Keratinocyte (primary cell): Measurements from ENCODE around the gene KCNC4. TPM values are rescaled to one million over a fixed set of nuclear protein-coding genes. Genes with fewer than 3 reads are reported as not detected.

Experiments used
- DNase-seq: peaks from one replicate; pipeline ENCODE4 v3.0.0-alpha.2; 2011; ENCODE audit warnings: low read depth, missing footprints, low spot score
- FAIRE-seq: peaks from 2 replicates; lab custom pipeline; 2011; peaks lifted over from hg19 to GRCh38; lab: Jason Lieb, UNC
- H2AFZ ChIP-seq: 2 replicates; pipeline ENCODE4 v1.6.0; 2012; ENCODE audit warnings: low read length, control low read depth, inconsistent platforms; ENCODE audit not compliant: control insufficient read depth
- H3K27ac ChIP-seq: 2 replicates; pipeline ENCODE4 v1.5.1; 2011; ENCODE audit warnings: low read length; ENCODE audit not compliant: control insufficient read depth, insufficient read depth
- H3K27me3 ChIP-seq: 3 replicates; pipeline ENCODE4 v1.6.0; 2011; ENCODE audit warnings: low read length; ENCODE audit not compliant: control insufficient read depth, insufficient read depth; ENCODE audit errors: extremely low read depth
- H3K36me3 ChIP-seq, 2 experiments: 2 replicates in 1 of 2; 3 replicates in 1 of 2; pipeline ENCODE4 v1.5.1; 2011; ENCODE audit warnings: low read length in 2 of 2, mild to moderate bottlenecking in 1 of 2; ENCODE audit not compliant: control insufficient read depth in 2 of 2, insufficient read depth in 2 of 2; ENCODE audit errors: extremely low read depth in 1 of 2
- H3K4me1 ChIP-seq: 3 replicates; pipeline ENCODE4 v1.5.1; 2011; ENCODE audit warnings: low read length; ENCODE audit not compliant: control insufficient read depth, insufficient read depth; ENCODE audit errors: extremely low read depth
- H3K4me2 ChIP-seq: 3 replicates; pipeline ENCODE4 v1.6.0; 2011; ENCODE audit warnings: low read depth, low read length; ENCODE audit not compliant: control insufficient read depth, insufficient read depth; ENCODE audit errors: extremely low read depth
- H3K4me3 ChIP-seq, 3 experiments: fragments of 200-600 bp in 1 of 3; sonication (generic) in 1 of 3; 2 replicates in 2 of 3; 3 replicates in 1 of 3; pipeline ENCODE4 v1.5.1; 2011 to 2016; ENCODE audit warnings: low read length in 3 of 3, mild to moderate bottlenecking in 3 of 3, control low read depth in 2 of 3, inconsistent platforms in 1 of 3, low read depth in 1 of 3, mixed read lengths in 1 of 3, mixed run types in 1 of 3, moderate library complexity in 1 of 3; ENCODE audit not compliant: control insufficient read depth in 2 of 3, insufficient read depth in 2 of 3; ENCODE audit errors: extremely low read depth in 1 of 3
- H3K79me2 ChIP-seq: 2 replicates; pipeline ENCODE4 v1.6.0; 2012; ENCODE audit warnings: low read length; ENCODE audit not compliant: control insufficient read depth, insufficient read depth
- H3K9ac ChIP-seq: 3 replicates; pipeline ENCODE4 v1.6.0; 2011; ENCODE audit warnings: low read length; ENCODE audit not compliant: control insufficient read depth, insufficient read depth; ENCODE audit errors: extremely low read depth
- H3K9me1 ChIP-seq: 3 replicates; pipeline ENCODE4 v1.6.0; 2011; ENCODE audit warnings: low read length; ENCODE audit not compliant: control insufficient read depth, insufficient read depth; ENCODE audit errors: extremely low read depth
- H3K9me3 ChIP-seq: 2 replicates; pipeline ENCODE4 v1.5.1; 2012; ENCODE audit warnings: low read depth, low read length; ENCODE audit not compliant: control insufficient read depth
- H4K20me1 ChIP-seq: 3 replicates; pipeline ENCODE4 v1.6.0; 2011; ENCODE audit warnings: low read length; ENCODE audit not compliant: control insufficient read depth, insufficient read depth; ENCODE audit errors: extremely low read depth
- EZH2 ChIP-seq: IDR thresholded peaks from one replicate; pipeline ENCODE4 v1.6.1; 2012; ENCODE audit warnings: inconsistent platforms, mild to moderate bottlenecking, low read length, moderate library complexity
- dilution Hi-C: fragments of 300-500 bp; cut with MboI; formaldehyde crosslinking; loops from one replicate; pipeline ENCODE4 v1.7.0; 2020; ENCODE audit warnings: low sequenced_read_pairs; ENCODE audit not compliant: extremely low pct_ligation_motif_present
- polyA plus RNA-seq, 5 experiments: library from polyadenylated mRNA; depleted of rRNA in 3 of 5; stranded (reverse) in 3 of 5; stranded (forward) in 1 of 5; unstranded in 1 of 5; fragments of >200 nt; gene quantifications; 1 replicate in 1 of 5; 2 replicates in 3 of 5; 3 replicates in 1 of 5; pipeline versions ENCODE4 v1.2.1 to v1.2.3, GENCODE V29; 2011 to 2012; ENCODE audit warnings: missing spikeins in 2 of 5, low read depth in 1 of 5, low replicate concordance in 1 of 5
- TF ChIP-seq, protein P1 (sequence below), 3 experiments: IDR thresholded peaks in 1 of 3; conservative IDR thresholded peaks in 1 of 3; optimal IDR thresholded peaks in 1 of 3; 2 replicates in 2 of 3; 3 replicates in 1 of 3; pipeline versions ENCODE3 to v1.5.1; 2011; ENCODE audit warnings: low read length in 3 of 3, mild to moderate bottlenecking in 3 of 3, moderate library complexity in 2 of 3, control low read depth in 1 of 3, inconsistent platforms in 1 of 3; ENCODE audit not compliant: insufficient read depth in 2 of 3; ENCODE audit errors: extremely low read depth in 1 of 3

KCNC4 gene
- polyA plus RNA-seq, 1 donor (not counting 4 experiments of a cell fraction or from before 2014, with no cell fraction given), result 1.3 TPM

DNA sequence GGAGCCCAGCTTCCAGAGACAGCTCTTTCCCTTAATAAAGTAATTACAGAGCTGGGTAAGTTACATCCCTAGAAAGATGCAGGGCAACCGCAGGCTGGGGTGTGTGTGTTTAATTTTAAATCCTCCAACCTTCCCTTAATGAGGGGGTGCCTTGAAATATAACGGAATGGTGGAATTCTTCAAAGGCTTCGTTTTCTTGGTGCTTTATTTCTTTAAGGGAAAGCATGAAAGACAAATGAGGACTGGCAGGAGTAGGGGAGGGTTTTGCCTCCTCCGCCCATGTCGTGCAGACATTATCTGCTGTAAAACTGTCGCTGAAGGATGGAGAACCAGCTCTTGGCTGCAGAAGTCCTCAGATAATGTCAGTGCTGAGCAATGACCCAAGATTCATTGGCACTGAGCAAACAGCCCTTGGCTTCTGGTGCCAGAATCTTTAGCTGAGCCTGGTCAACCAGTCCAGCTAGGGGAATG lies 44.3 kb upstream of the KCNC4 start:
- H4K20me1 ChIP-seq, result no peaks in the 10 kb centered on the region
- H3K4me1 ChIP-seq, result no peaks in the 10 kb centered on the region
- no peak overlapping the region for H3K4me3 ChIP-seq
- no peak for DNase-seq
- no peaks in the 10 kb centered on the region for H3K36me3 ChIP-seq
- H2AFZ ChIP-seq, result no peak overlapping the region
- no peaks in the 10 kb centered on the region for H3K9me1 ChIP-seq
- no peak for FAIRE-seq
- H3K9ac ChIP-seq, result no peak overlapping the region
- dilution Hi-C loops, result no loop called here
- no peaks in the 10 kb centered on the region for H3K79me2 ChIP-seq
- no peaks in the 10 kb centered on the region for H3K9me3 ChIP-seq
- no peak overlapping the region for H3K4me2 ChIP-seq
- no peaks in the 10 kb centered on the region for H3K27me3 ChIP-seq
- TF ChIP-seq, protein P1, sequence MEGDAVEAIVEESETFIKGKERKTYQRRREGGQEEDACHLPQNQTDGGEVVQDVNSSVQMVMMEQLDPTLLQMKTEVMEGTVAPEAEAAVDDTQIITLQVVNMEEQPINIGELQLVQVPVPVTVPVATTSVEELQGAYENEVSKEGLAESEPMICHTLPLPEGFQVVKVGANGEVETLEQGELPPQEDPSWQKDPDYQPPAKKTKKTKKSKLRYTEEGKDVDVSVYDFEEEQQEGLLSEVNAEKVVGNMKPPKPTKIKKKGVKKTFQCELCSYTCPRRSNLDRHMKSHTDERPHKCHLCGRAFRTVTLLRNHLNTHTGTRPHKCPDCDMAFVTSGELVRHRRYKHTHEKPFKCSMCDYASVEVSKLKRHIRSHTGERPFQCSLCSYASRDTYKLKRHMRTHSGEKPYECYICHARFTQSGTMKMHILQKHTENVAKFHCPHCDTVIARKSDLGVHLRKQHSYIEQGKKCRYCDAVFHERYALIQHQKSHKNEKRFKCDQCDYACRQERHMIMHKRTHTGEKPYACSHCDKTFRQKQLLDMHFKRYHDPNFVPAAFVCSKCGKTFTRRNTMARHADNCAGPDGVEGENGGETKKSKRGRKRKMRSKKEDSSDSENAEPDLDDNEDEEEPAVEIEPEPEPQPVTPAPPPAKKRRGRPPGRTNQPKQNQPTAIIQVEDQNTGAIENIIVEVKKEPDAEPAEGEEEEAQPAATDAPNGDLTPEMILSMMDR (optimal IDR thresholded peaks at IDR 0.05 in 1 of 3, IDR thresholded peaks at IDR 0.05 in 1 of 3, conservative IDR thresholded peaks at IDR 0.05 in 1 of 3; ENCODE audit: extremely low read depth in 1 of 3, insufficient read depth in 2 of 3, low read length in 3 of 3), result no peak
- TF ChIP-seq EZH2, result no peak
- no peak overlapping the region for H3K27ac ChIP-seq

DNA sequence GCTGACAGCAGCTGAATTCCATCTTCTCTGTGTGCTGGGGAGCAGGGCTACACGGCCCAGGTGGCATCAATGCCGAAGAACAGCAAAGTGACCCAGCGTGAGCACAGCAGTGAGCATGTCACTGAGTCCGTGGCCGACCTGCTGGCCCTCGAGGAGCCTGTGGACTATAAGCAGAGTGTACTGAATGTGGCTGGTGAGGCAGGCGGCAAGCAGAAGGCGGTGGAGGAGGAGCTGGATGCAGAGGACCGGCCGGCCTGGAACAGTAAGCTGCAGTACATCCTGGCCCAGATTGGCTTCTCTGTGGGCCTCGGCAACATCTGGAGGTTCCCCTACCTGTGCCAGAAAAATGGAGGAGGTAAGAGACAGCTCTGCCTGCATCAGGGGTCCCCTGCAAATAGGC lies 43.3 kb upstream of the KCNC4 start:
- no peaks in the 10 kb centered on the region for H3K4me1 ChIP-seq
- H3K9me3 ChIP-seq, result no peaks in the 10 kb centered on the region
- H4K20me1 ChIP-seq, result no peaks in the 10 kb centered on the region
- H3K4me2 ChIP-seq, result no peak overlapping the region
- H3K36me3 ChIP-seq, result no peaks in the 10 kb centered on the region
- dilution Hi-C loops, result no loop called here
- no peak overlapping the region for H3K9ac ChIP-seq
- no peak overlapping the region for H3K27ac ChIP-seq
- H3K4me3 ChIP-seq, result no peak overlapping the region
- no peaks in the 10 kb centered on the region for H3K79me2 ChIP-seq
- TF ChIP-seq, protein P1 (optimal IDR thresholded peaks at IDR 0.05 in 1 of 3, IDR thresholded peaks at IDR 0.05 in 1 of 3, conservative IDR thresholded peaks at IDR 0.05 in 1 of 3; ENCODE audit: extremely low read depth in 1 of 3, insufficient read depth in 2 of 3, low read length in 3 of 3), result no peak
- no peak for TF ChIP-seq EZH2
- H2AFZ ChIP-seq, result no peak overlapping the region
- H3K27me3 ChIP-seq, result no peaks in the 10 kb centered on the region
- H3K9me1 ChIP-seq, result no peaks in the 10 kb centered on the region
- DNase-seq (no peak), FAIRE-seq (no peak)
